Astrocyte (in vitro differentiated cells and primary cell): ENCODE measurements around the gene SPACA4. TPM values are rescaled to one million over a fixed set of nuclear protein-coding genes. Genes with fewer than 3 reads are reported as not detected.

Experiments
- DNase-seq: peaks from one replicate; pipeline ENCODE4 v3.0.0-alpha.2; 2010; ENCODE audit warnings: low read depth
- FAIRE-seq: peaks from 2 replicates; lab custom pipeline; 2011; peaks lifted over from hg19 to GRCh38; lab: Jason Lieb, UNC
- H2AFZ ChIP-seq: 2 replicates; pipeline ENCODE4 v1.6.0; 2012; ENCODE audit warnings: low read depth, low read length, inconsistent platforms
- H3K27ac ChIP-seq: 2 replicates; pipeline ENCODE4 v1.5.1; 2011; ENCODE audit warnings: low read depth, low read length, inconsistent platforms
- H3K27me3 ChIP-seq: 2 replicates; pipeline ENCODE4 v1.6.0; 2011; ENCODE audit warnings: low read length, inconsistent platforms; ENCODE audit not compliant: insufficient read depth
- H3K36me3 ChIP-seq: 2 replicates; pipeline ENCODE4 v1.5.1; 2011; ENCODE audit warnings: low read length, inconsistent platforms; ENCODE audit not compliant: insufficient read depth
- H3K4me1 ChIP-seq: 2 replicates; pipeline ENCODE4 v1.5.1; 2011; ENCODE audit warnings: low read length, inconsistent platforms; ENCODE audit not compliant: insufficient read depth
- H3K4me2 ChIP-seq: 2 replicates; pipeline ENCODE4 v1.6.0; 2012; ENCODE audit warnings: low read length, inconsistent platforms
- H3K4me3 ChIP-seq: 2 replicates; pipeline ENCODE4 v1.5.1; 2011; ENCODE audit warnings: low read depth, mild to moderate bottlenecking, low read length, inconsistent platforms; ENCODE audit not compliant: insufficient read depth
- H3K79me2 ChIP-seq: 2 replicates; pipeline ENCODE4 v1.6.0; 2012; ENCODE audit warnings: mild to moderate bottlenecking, low read length, inconsistent platforms; ENCODE audit not compliant: insufficient read depth
- H3K9ac ChIP-seq: 2 replicates; pipeline ENCODE4 v1.6.0; 2012; ENCODE audit warnings: mild to moderate bottlenecking, low read length, inconsistent platforms
- H3K9me3 ChIP-seq: 2 replicates; pipeline ENCODE4 v1.5.1; 2012; ENCODE audit warnings: low read depth, mild to moderate bottlenecking, low read length, inconsistent platforms; ENCODE audit not compliant: insufficient read depth
- H4K20me1 ChIP-seq: 2 replicates; pipeline ENCODE4 v1.6.0; 2012; ENCODE audit warnings: low read length, inconsistent platforms; ENCODE audit not compliant: insufficient read depth
- H3K27ac Mint-ChIP-seq: one replicate; pipeline ENCODE4 v1.8.0; 2021; ENCODE audit warnings: mild to moderate bottlenecking, mixed read lengths; ENCODE audit not compliant: unreplicated experiment
- H3K27me3 Mint-ChIP-seq: one replicate; pipeline ENCODE4 v1.8.0; 2021; ENCODE audit warnings: low read depth, mixed read lengths; ENCODE audit not compliant: unreplicated experiment
- H3K36me3 Mint-ChIP-seq: one replicate; pipeline ENCODE4 v1.8.0; 2021; ENCODE audit warnings: low read depth, mixed read lengths; ENCODE audit not compliant: unreplicated experiment
- H3K4me1 Mint-ChIP-seq: one replicate; pipeline ENCODE4 v1.8.0; 2021; ENCODE audit warnings: low read depth, mixed read lengths; ENCODE audit not compliant: unreplicated experiment
- H3K4me3 Mint-ChIP-seq: one replicate; pipeline ENCODE4 v1.8.0; 2021; ENCODE audit warnings: mild to moderate bottlenecking, moderate library complexity, mixed read lengths; ENCODE audit not compliant: unreplicated experiment
- H3K9me3 Mint-ChIP-seq: one replicate; pipeline ENCODE4 v1.8.0; 2021; ENCODE audit warnings: mild to moderate bottlenecking, mixed read lengths; ENCODE audit not compliant: unreplicated experiment
- EZH2 ChIP-seq: IDR thresholded peaks from 2 replicates; pipeline ENCODE4 v1.6.1; 2012; ENCODE audit warnings: mild to moderate bottlenecking, low read length, inconsistent platforms; ENCODE audit not compliant: insufficient read depth
- total RNA-seq: library from RNA; stranded (reverse); gene quantifications from 2 replicates; pipeline ENCODE4 v1.2.1, GENCODE V29; 2021
- TF ChIP-seq, protein P1 (sequence below): IDR thresholded peaks from 2 replicates; pipeline ENCODE4 v1.5.1; 2011; ENCODE audit warnings: low read depth, mild to moderate bottlenecking, inconsistent platforms, low read length, moderate library complexity; ENCODE audit not compliant: insufficient read depth

The SPACA4 gene
- total RNA-seq, 1 donor from 2014 or later = not detected

DNA sequence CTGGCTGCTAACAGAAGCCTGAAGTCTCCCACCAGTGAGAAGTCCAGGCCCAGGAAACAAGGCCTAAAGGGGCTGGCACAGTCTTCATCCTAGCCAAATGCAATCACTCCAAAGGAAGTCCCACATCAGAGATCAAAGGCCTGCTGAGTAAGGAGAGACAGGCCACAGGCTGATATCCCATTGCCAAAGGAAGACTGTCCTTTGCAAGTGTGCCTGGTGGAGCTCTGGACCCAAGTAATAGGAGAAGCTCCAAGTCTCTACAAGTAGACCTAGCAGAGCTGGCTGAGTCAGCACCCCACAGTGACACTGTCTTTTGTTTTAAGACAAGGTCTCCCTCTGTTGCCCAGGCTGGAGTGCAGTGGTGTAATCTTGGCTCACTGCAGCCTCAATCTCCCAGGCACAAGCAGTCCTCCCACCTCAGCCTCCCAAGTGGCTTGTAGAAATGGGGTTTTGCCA lies 26.2 kb downstream of the SPACA4 start:
- Histone ChIP-seq H3K4me2 (no peak overlapping the region), H3K27ac (no peak overlapping the region), H3K9me3 (no peaks in the 10 kb centered on the region), H3K4me3 (no peak overlapping the region), H4K20me1 (no peaks in the 10 kb centered on the region), H3K36me3 (no peaks in the 10 kb centered on the region), H2AFZ (no peak overlapping the region), H3K27me3 (peaks cover 3% of the 10 kb centered on the region), H3K4me1 (peaks cover 39% of the 10 kb centered on the region), H3K79me2 (no peaks in the 10 kb centered on the region), H3K9ac (no peak overlapping the region)
- H3K27me3 Mint-ChIP-seq = peaks cover 3% of the 10 kb centered on the region
- H3K27ac Mint-ChIP-seq = no peak overlapping the region
- FAIRE-seq (no peak), DNase-seq (no peak)
- no peaks in the 10 kb centered on the region for H3K4me1 Mint-ChIP-seq
- TF ChIP-seq, protein P1, sequence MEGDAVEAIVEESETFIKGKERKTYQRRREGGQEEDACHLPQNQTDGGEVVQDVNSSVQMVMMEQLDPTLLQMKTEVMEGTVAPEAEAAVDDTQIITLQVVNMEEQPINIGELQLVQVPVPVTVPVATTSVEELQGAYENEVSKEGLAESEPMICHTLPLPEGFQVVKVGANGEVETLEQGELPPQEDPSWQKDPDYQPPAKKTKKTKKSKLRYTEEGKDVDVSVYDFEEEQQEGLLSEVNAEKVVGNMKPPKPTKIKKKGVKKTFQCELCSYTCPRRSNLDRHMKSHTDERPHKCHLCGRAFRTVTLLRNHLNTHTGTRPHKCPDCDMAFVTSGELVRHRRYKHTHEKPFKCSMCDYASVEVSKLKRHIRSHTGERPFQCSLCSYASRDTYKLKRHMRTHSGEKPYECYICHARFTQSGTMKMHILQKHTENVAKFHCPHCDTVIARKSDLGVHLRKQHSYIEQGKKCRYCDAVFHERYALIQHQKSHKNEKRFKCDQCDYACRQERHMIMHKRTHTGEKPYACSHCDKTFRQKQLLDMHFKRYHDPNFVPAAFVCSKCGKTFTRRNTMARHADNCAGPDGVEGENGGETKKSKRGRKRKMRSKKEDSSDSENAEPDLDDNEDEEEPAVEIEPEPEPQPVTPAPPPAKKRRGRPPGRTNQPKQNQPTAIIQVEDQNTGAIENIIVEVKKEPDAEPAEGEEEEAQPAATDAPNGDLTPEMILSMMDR = no peak
- TF ChIP-seq EZH2 = no peak
- H3K9me3 Mint-ChIP-seq = no peaks in the 10 kb centered on the region
- peaks cover 2% of the 10 kb centered on the region for H3K36me3 Mint-ChIP-seq
- H3K4me3 Mint-ChIP-seq = no peak overlapping the region

DNA sequence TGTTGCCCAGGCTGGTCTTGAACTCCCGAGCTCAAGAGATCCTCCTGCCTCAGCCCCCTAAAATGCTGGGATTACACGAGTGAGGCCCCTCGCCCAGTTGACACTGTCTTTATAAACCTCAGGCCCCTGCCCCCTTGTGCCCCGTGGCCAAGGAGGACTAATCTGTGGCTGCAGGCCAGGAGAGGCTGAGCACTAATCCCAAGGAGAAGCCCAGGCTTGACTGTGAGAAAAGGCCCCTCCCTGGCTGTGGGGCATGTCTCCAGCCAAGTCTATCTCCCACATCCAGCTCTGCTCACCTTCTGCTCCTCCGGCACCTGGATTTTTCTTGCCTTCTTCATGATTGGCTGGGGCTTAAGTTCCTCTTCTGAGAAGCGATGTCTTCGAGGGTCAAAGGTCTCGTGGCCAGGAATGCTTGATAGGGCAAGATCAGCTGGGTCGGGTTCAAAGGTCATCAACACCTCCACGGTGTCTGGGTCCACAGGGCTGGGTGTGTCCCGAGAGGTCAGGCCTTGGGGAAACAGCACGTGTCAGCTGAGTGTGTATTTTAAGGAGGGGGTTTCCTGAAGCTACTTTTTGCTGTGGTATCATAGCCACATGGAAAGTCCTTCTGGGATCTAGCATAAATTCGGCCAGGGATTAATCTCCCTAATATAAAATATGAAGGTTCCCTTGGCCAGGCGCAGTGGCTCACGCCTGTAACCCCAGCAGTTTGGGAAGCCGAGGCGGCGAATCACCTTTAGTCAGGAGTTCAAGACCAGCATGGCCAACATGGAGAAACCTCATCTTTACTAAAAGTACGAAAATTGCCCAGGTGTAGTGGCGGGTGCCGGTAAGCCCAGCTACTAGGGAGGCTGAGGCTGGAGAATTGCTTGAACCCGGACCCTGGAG lies 26.9 kb downstream of the SPACA4 start:
- DNase-seq = no peak
- no peaks in the 10 kb centered on the region for H3K36me3 ChIP-seq
- TF ChIP-seq, protein P1 = no peak
- TF ChIP-seq EZH2 = no peak
- no peak overlapping the region for H3K27ac ChIP-seq
- Mint-ChIP-seq H3K27ac (peak overlapping the region; percentile 41), H3K27me3 (peaks cover 3% of the 10 kb centered on the region), H3K36me3 (peaks cover 2% of the 10 kb centered on the region), H3K4me1 (peaks cover 1% of the 10 kb centered on the region), H3K9me3 (no peaks in the 10 kb centered on the region), H3K4me3 (no peak overlapping the region)
- H2AFZ ChIP-seq = no peak overlapping the region
- no peaks in the 10 kb centered on the region for H3K9me3 ChIP-seq
- FAIRE-seq = no peak
- no peaks in the 10 kb centered on the region for H4K20me1 ChIP-seq
- H3K79me2 ChIP-seq = no peaks in the 10 kb centered on the region
- no peak overlapping the region for H3K4me3 ChIP-seq
- H3K4me1 ChIP-seq = peaks cover 44% of the 10 kb centered on the region
- no peak overlapping the region for H3K9ac ChIP-seq
- H3K4me2 ChIP-seq = peak overlapping the region; percentile 88
- H3K27me3 ChIP-seq = peaks cover 3% of the 10 kb centered on the region

DNA sequence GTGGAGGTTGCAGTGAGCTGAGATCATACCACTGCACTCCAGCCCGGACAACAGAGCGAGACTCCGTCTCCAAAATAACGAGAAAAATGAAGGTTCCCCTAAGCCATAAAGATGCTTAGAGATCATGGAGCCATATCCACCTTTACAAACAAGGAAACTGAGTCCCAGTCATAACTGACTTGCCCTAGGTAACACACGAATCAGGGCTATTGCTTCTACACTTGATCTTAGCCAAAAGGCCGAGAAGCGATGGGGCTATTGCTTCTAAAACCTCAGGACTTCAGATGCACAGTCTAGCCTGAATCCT lies 27.4 kb downstream of the SPACA4 start:
- DNase-seq = no peak
- no peak overlapping the region for H3K27ac ChIP-seq
- H3K79me2 ChIP-seq = no peaks in the 10 kb centered on the region
- peak overlapping the region; percentile 29 for H3K9ac ChIP-seq
- peak overlapping the region; percentile 88 for H3K4me2 ChIP-seq
- Mint-ChIP-seq H3K27ac (no peak overlapping the region), H3K9me3 (no peaks in the 10 kb centered on the region), H3K4me1 (peaks cover 3% of the 10 kb centered on the region), H3K27me3 (peaks cover 3% of the 10 kb centered on the region), H3K4me3 (no peak overlapping the region), H3K36me3 (no peaks in the 10 kb centered on the region)
- H4K20me1 ChIP-seq = no peaks in the 10 kb centered on the region
- FAIRE-seq = no peak
- peaks cover 3% of the 10 kb centered on the region for H3K27me3 ChIP-seq
- H3K4me1 ChIP-seq = peaks cover 46% of the 10 kb centered on the region
- no peaks in the 10 kb centered on the region for H3K36me3 ChIP-seq
- TF ChIP-seq, protein P1 = no peak
- no peak for TF ChIP-seq EZH2
- H3K9me3 ChIP-seq = no peaks in the 10 kb centered on the region
- no peak overlapping the region for H3K4me3 ChIP-seq
- H2AFZ ChIP-seq = peak overlapping the region; percentile 8
